Adipose tissue (tissue), 3 donors: ENCODE data around the gene DNAH2. TPM values are rescaled to one million over a fixed set of nuclear protein-coding genes. Genes with fewer than 3 reads are reported as not detected.

ENCODE experiments used
- H3K27ac ChIP-seq: one replicate; pipeline ENCODE4 v1.5.1; 2013; ENCODE audit warnings: low read depth, low read length
- WGBS, 3 donors: extraction: QIAGEN DNeasy Blood & Tissue Kit; methylation state at CpG; one replicate each; pipeline ENCODE4 v1.1.7; 2013; 5-methylcytosine and 5-hydroxymethylcytosine counted together
- polyA plus RNA-seq, 3 donors: library from polyadenylated mRNA; stranded (reverse); fragments of 200-250 nt; gene quantifications; one replicate each; pipeline ENCODE4 v1.2.3, GENCODE V29; 2013
- donor health status: healthy with polysubstance abuse.
- donor health status: Bipolar disorder and iron deficiency.
- donor health status: healthy.

The DNAH2 gene
- polyA plus RNA-seq, 3 donors = 0.03 to 0.79 (median 0.19) TPM

- WGBS, 3 donors = 93 to 98% (median 97%) methylated on average over 4 of the region's 4 CpGs
- no peak overlapping the region for H3K27ac ChIP-seq
These were observed 19.5 kb upstream of the DNAH2 start for GRCh38 chr17:7697828-7698588.

DNA sequence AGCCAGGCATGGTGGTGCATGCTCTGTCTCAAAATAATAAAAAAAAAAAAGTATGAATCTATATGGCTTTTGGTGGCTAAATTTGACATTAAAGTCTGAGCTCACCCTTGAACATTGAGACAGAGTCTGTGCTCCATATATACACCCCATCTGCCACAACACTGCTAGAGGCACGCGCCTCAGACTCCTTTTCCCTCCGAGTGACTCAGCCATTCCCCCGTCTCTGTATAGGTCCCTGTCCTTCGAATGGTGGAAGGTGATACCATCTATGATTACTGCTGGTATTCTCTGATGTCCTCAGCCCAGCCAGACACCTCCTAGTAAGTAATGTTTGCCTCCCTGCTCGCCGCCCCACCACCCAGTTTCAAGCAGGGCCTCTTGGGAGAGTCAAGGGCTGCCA is 17.0 kb upstream of the DNAH2 start:
- no peak overlapping the region for H3K27ac ChIP-seq
- WGBS, 3 donors = 93 to 97% (median 96%) methylated on average over 7 of the region's 7 CpGs

- WGBS, 3 donors = 77 to 92% (median 91%) methylated on average over 14 of the region's 14 CpGs
- no peak overlapping the region for H3K27ac ChIP-seq
These were observed 15.9 kb upstream of the DNAH2 start for GRCh38 chr17:7701681-7702080.

- WGBS, 3 donors = 92 to 96% (median 94%) methylated on average over 13 of the region's 13 CpGs
These were observed 14.8 kb upstream of the DNAH2 start for GRCh38 chr17:7702776-7703175.

DNA sequence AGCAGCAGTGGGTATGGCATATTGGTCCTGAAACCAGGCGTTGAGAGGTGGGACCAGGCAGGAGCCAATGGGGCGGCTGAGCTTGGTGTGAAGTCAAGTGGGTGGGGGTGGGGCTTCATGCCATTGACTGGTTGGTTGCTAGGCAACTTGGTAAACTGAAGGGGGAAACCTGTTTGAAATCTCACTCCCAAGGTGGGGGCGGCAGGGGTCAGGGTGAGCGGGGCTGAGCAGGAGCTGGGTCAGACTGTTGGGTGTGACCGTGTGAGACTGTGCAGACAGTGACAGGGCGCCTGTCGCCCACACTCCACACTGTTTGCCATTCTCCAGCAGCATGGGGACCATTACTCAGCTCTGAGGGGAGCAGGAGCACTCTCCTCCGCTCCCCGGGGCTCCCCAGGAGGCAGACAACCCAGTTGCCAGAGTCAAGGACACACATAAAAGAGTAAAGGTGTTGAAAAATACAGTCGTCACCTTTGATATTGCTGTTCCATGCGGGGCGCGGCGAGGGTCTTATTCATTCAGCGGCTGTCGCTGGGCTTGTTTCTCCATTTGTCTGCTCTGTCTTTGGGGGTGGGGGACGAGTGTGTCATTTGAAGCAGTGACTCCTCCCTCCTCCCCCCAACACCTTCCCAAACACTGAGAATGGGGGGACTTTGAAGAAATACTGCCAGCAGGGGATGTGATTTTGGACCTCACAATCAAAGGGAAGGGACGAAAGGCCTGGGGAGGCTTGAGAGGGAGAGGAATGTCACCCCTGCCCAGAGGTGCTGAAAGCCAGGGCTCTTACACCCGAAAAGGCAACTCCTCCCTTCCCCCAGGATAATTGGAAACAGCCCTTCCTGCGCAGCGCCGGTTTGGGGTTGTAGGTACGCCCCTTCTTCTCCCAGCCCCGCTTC is 13.7 kb upstream of the DNAH2 start:
- no peak overlapping the region for H3K27ac ChIP-seq
- 24 to 49% (median 45%) methylated on average over 24 of the region's 24 CpGs for WGBS, 3 donors

More at GRCh38 chr17:7702776-7703175, 14.8 kb upstream of the DNAH2 start:
- H3K27ac ChIP-seq = no peak overlapping the region

DNA sequence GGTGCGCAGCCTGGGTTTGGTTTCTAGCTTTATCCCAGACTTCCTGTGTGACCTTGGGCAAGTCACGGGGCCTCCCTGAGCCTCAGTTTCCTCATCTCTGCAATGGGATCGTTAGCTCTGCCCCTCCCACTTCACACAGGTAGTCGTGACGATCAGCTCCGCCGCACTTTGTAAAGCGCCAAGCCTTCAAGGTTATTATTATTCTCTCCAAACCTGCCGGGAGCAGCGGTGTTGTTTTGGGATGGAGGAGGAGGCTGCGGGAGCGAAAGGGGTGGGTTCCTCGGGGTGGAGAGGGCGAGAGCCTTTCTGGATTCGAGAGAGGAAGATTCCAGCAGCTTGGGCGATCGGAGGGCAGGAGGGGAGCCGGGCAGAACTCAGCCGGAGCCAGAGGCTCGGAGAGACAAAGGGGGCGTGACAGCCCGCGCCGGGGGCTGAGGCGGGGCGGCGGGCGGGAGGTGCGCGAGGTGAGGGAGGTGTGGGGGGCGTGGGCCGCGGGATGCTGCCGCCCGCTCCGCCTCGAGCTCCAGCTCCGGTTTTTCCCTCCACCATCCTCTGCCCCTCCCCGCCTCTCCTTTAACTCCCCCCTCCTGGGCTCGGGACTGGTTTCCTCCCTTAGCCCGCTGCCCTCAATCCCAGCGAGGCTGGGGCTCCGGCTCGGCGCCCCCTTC is 12.8 kb upstream of the DNAH2 start, which contains the start of gene EFNB3:
TSS of gene EFNB3 (plus strand) at position 602 of the 668 bp plus-strand sequence. CDS start 397 bp downstream, outside the sequence.
- H3K27ac ChIP-seq = no peak within 1 kb of the TSS
- WGBS, 3 donors = 1 to 2% (median 1%) methylated on average over 32 to 45 of the region's 45 CpGs

- WGBS, 3 donors = 6 to 10% (median 8%) methylated on average over 33 to 50 of the region's 50 CpGs
- no peak overlapping the region for H3K27ac ChIP-seq
These were observed 12.0 kb upstream of the DNAH2 start for GRCh38 chr17:7705269-7706255.

DNA sequence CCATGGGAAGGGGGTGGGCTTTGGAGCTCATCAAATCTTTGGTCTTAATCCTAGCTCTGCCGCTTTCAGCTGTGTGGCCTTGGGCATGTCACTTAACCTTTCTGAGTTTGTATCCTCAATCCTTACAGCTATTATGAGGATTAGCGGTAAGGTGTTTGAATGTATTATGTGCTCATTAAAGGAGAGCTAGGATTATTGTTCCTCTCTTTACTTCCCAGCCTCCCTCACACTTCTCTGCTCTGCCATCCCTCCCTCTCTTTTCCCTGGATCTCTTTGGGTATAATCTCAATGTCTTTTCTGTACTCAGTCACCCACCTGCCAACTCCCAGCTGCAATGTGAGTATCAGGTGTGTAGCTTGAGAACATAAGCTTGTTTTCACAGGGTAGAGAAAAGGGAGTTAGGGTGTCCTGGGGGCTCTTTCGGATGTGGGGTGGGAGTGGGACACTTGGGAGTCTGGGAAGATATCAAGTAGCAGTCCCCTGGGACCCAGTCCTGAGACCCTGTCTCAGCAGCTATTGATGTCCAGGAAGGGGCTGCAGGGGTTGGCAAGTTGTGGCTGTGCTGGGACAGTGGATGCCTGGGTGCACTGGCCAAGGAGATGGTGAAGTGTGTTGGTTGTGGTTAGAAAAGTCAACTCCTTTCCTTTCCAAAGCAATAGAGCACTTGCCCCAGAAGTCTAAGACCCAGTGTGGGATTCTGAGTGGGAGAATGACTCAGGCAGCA is 10.8 kb upstream of the DNAH2 start:
- H3K27ac ChIP-seq = no peak overlapping the region
- WGBS, 3 donors = 75 to 91% (median 90%) methylated on average over 3 of the region's 3 CpGs

DNA sequence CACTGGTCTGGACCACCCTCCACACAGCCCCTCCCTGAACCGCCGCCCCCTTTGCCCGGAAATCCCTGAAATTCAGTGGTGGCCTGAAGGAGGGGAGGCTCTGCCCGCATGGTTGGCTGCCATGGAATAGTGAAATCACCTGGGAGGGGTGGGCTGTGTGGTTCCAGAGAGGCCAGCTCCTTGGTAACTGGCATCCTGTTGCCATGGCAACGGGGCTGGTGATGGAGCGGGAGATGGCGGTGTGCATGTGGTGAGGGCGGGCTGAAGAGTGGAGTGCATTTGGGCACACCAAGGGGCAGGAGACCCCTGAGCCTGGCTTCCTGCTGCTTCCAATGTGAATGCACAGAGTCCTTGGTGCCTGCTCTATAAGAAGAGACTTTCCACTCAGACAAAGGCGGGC is 10.1 kb upstream of the DNAH2 start:
- WGBS, 3 donors = 80 to 88% (median 85%) methylated on average over 9 of the region's 9 CpGs
- no peak overlapping the region for H3K27ac ChIP-seq

DNA sequence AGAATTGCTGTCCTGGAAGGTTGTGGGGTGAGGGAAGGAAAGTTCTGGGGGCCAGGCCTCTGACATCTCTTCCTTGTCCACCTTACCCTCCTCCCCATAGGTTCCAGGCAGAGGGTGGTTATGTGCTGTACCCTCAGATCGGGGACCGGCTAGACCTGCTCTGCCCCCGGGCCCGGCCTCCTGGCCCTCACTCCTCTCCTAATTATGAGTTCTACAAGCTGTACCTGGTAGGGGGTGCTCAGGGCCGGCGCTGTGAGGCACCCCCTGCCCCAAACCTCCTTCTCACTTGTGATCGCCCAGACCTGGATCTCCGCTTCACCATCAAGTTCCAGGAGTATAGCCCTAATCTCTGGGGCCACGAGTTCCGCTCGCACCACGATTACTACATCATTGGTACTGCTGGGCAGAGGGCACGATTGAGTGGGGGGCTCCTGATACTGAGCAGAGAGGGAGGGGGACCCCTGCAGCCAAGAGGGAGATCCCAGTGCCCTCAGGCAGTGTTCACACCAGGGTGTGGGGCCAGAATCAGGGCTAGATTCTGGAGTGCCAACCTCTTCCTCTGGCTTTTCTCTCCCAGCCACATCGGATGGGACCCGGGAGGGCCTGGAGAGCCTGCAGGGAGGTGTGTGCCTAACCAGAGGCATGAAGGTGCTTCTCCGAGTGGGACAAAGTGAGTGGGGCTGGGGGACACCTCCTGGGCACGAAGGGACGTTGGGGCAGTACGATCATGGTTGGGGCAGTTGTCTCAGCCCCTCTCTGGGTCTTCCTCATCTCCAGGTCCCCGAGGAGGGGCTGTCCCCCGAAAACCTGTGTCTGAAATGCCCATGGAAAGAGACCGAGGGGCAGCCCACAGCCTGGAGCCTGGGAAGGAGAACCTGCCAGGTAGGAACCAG is 9.4 kb upstream of the DNAH2 start:
- no peak overlapping the region for H3K27ac ChIP-seq
- 78 to 88% (median 83%) methylated on average over 22 of the region's 22 CpGs for WGBS, 3 donors

- no peak overlapping the region for H3K27ac ChIP-seq
- WGBS, 3 donors = 77 to 87% (median 84%) methylated on average over 11 of the region's 11 CpGs
These were observed 8.5 kb upstream of the DNAH2 start for GRCh38 chr17:7709031-7709430.

DNA sequence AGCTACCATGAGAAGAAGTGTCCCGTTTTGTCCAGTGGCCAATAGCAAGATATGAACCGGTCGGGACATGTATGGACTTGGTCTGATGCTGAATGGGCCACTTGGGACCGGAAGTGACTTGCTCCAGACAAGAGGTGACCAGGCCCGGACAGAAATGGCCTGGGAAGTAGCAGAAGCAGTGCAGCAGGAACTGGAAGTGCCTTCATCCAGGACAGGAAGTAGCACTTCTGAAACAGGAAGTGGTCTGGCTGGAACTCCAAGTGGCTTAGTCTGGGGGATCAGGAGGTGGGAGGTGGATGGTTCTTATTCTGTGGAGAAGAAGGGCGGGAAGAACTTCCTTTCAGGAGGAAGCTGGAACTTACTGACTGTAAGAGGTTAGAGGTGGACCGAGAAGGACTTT is 7.2 kb upstream of the DNAH2 start:
- H3K27ac ChIP-seq = no peak overlapping the region
- 63 to 82% (median 70%) methylated on average over 7 of the region's 7 CpGs for WGBS, 3 donors

GRCh38 chr17:7711051-7711755 is 6.3 kb upstream of the DNAH2 start:
- no peak overlapping the region for H3K27ac ChIP-seq
- WGBS, 3 donors = 72 to 85% (median 74%) methylated on average over 7 of the region's 7 CpGs

GRCh38 chr17:7712111-7712771 is 5.3 kb upstream of the DNAH2 start:
- H3K27ac ChIP-seq = no peak overlapping the region
- WGBS, 3 donors = 8 to 27% (median 20%) methylated on average over 19 of the region's 19 CpGs

GRCh38 chr17:7713782-7714181 is 3.8 kb upstream of the DNAH2 start:
- WGBS, 3 donors = 22 to 39% (median 27%) methylated on average over 9 of the region's 9 CpGs
- H3K27ac ChIP-seq = no peak overlapping the region
